ENCODE data around the gene DENND6B. TPM values are rescaled to one million over a fixed set of nuclear protein-coding genes. Genes with fewer than 3 reads are reported as not detected.

Gene DENND6B
- total RNA-seq, 1 experiment from 2014 or later, result 14.3 TPM

- Histone ChIP-seq H3K9me3 (ENCODE audit: insufficient read depth, low read depth) (no peaks in the 10 kb centered on the region), H4K20me1 (ENCODE audit: insufficient read depth) (peaks cover 3% of the 10 kb centered on the region; the same call in 1 of the 2 replicates), H3K27me3 (ENCODE audit: insufficient read depth, low read depth) (no peaks in the 10 kb centered on the region), H3K4me1 (replicated peaks; ENCODE audit: insufficient read depth) (peaks cover 17% of the 10 kb centered on the region), H3K79me2 (ENCODE audit: low read depth) (no peaks in the 10 kb centered on the region), H3K36me3 (ENCODE audit: low read depth) (no peaks in the 10 kb centered on the region), H3K4me3 (no peak overlapping the region), H3K9me2 (ENCODE audit: insufficient read depth) (no peaks in the 10 kb centered on the region), H2AFZ (no peak overlapping the region), H3K27ac (no peak overlapping the region), H3F3A (ENCODE audit: insufficient read depth, low read depth) (peaks cover 19% of the 10 kb centered on the region; the same call in 1 of the 2 replicates), H3K4me2 (no peak overlapping the region)
- no peak for DNase-seq
- intact Hi-C loops (cut with micrococcal nuclease; ENCODE audit: unreplicated experiment), result no loop called here
- BruUV-seq (replicated peaks), result no TSS peak
- POLR2A ChIA-PET (ENCODE audit: unreplicated experiment), result no interaction called here
- TF ChIP-seq EZH2 (IDR thresholded peaks at IDR 0.05; ENCODE audit: low read depth), result no peak
- TF ChIP-seq CTCF (conservative IDR thresholded peaks at IDR 0.05), result no peak
- CTCF ChIA-PET, result no interaction called here
Observed at GRCh38 chr22:50317674-50318073, 9.1 kb downstream of the DENND6B start.

- intact Hi-C loops (cut with micrococcal nuclease; ENCODE audit: unreplicated experiment), result no loop called here
- Histone ChIP-seq H3K4me3 (no peak overlapping the region), H3K4me1 (replicated peaks; ENCODE audit: insufficient read depth) (peaks cover 13% of the 10 kb centered on the region), H3K27me3 (ENCODE audit: insufficient read depth, low read depth) (no peaks in the 10 kb centered on the region), H4K20me1 (ENCODE audit: insufficient read depth) (peaks cover 1% of the 10 kb centered on the region; the same call in 1 of the 2 replicates), H3K27ac (no peak overlapping the region), H3K36me3 (ENCODE audit: low read depth) (no peaks in the 10 kb centered on the region), H2AFZ (no peak overlapping the region), H3K9me2 (ENCODE audit: insufficient read depth) (no peaks in the 10 kb centered on the region), H3K4me2 (0 out of 2 replicates have a peak overlapping the region, but pooled peaks have one; percentile 8), H3F3A (ENCODE audit: insufficient read depth, low read depth) (peaks cover 14% of the 10 kb centered on the region; the same call in 1 of the 2 replicates), H3K9me3 (ENCODE audit: insufficient read depth, low read depth) (no peaks in the 10 kb centered on the region), H3K79me2 (ENCODE audit: low read depth) (no peaks in the 10 kb centered on the region)
- TF ChIP-seq EZH2 (IDR thresholded peaks at IDR 0.05; ENCODE audit: low read depth) (no peak), CTCF (conservative IDR thresholded peaks at IDR 0.05) (no peak)
- POLR2A ChIA-PET (ENCODE audit: unreplicated experiment), result no interaction called here
- BruUV-seq (replicated peaks), result no TSS peak
- peak in 1 of 2 experiments; percentile 47 for DNase-seq
- CTCF ChIA-PET, result no interaction called here
Observed at GRCh38 chr22:50317178-50317577, 9.6 kb downstream of the DENND6B start.

GRCh38 chr22:50316114-50317065, 10.4 kb downstream of the DENND6B start:
- BruUV-seq (replicated peaks), result no TSS peak
- ChIA-PET POLR2A (ENCODE audit: unreplicated experiment) (no interaction called here), CTCF (no interaction called here)
- H3K27ac ChIP-seq, result no peak overlapping the region
- H3K9me2 ChIP-seq (ENCODE audit: insufficient read depth), result no peaks in the 10 kb centered on the region
- no peaks in the 10 kb centered on the region for H3K36me3 ChIP-seq (ENCODE audit: low read depth)
- H3K9me3 ChIP-seq (ENCODE audit: insufficient read depth, low read depth), result no peaks in the 10 kb centered on the region
- no peak overlapping the region for H2AFZ ChIP-seq
- H3F3A ChIP-seq (ENCODE audit: insufficient read depth, low read depth), result peaks cover 12% of the 10 kb centered on the region; the same call in 1 of the 2 replicates
- peaks cover 13% of the 10 kb centered on the region for H3K4me1 ChIP-seq (replicated peaks; ENCODE audit: insufficient read depth)
- H3K4me2 ChIP-seq, result no peak overlapping the region
- no peaks in the 10 kb centered on the region for H3K79me2 ChIP-seq (ENCODE audit: low read depth)
- no peak for DNase-seq
- H4K20me1 ChIP-seq (ENCODE audit: insufficient read depth), result no peaks in the 10 kb centered on the region; the same call in 1 of the 2 replicates
- intact Hi-C loops (cut with micrococcal nuclease; ENCODE audit: unreplicated experiment), result no loop called here
- no peak overlapping the region for H3K4me3 ChIP-seq
- no peaks in the 10 kb centered on the region for H3K27me3 ChIP-seq (ENCODE audit: insufficient read depth, low read depth)
- TF ChIP-seq CTCF (conservative IDR thresholded peaks at IDR 0.05), result no peak
- TF ChIP-seq EZH2 (IDR thresholded peaks at IDR 0.05; ENCODE audit: low read depth), result no peak
